GM12891 (cell line): ENCODE data around the gene UNC79.

Experiments used
- DNase-seq: peaks from one replicate; pipeline ENCODE4 v3.0.0; 2011; ENCODE audit warnings: low spot score; ENCODE audit not compliant: insufficient read length
- FAIRE-seq: peaks from 2 replicates; lab custom pipeline; 2011; peaks lifted over from hg19 to GRCh38; lab: Jason Lieb, UNC
- PAX5 ChIP-seq: IDR thresholded peaks from 2 replicates; pipeline ENCODE4 v1.6.1; 2011; ENCODE audit warnings: low read length, moderate library complexity, mild to moderate bottlenecking; ENCODE audit not compliant: insufficient read depth, severe bottlenecking
- POLR2A ChIP-seq: IDR thresholded peaks from 2 replicates; pipeline ENCODE4 v1.6.1; 2011; ENCODE audit warnings: low read depth, low read length, control low read depth
- POLR2AphosphoS5 ChIP-seq: IDR thresholded peaks from 2 replicates; pipeline ENCODE4 v1.6.1; 2011; ENCODE audit warnings: low read depth, low read length, control low read depth
- POU2F2 ChIP-seq: IDR thresholded peaks from 2 replicates; pipeline ENCODE4 v1.6.1; 2011; ENCODE audit warnings: low read depth, mild to moderate bottlenecking, control low read depth, low read length, moderate library complexity
- SPI1 ChIP-seq: IDR thresholded peaks from 2 replicates; pipeline ENCODE4 v1.6.1; 2011; ENCODE audit warnings: low read depth, low read length, control low read depth
- TAF1 ChIP-seq: IDR thresholded peaks from 2 replicates; pipeline ENCODE4 v1.6.1; 2011; ENCODE audit warnings: low read depth, low read length, control low read depth

The UNC79 gene

GRCh38 chr14:93693914-93694313 lies 263.2 kb downstream of the UNC79 start:
- FAIRE-seq (no peak), DNase-seq (no peak)
- TF ChIP-seq POU2F2 (no peak), POLR2AphosphoS5 (no peak)

- TF ChIP-seq POLR2AphosphoS5 = no peak
- no peak for TF ChIP-seq TAF1
- TF ChIP-seq POLR2A = no peak
- no peak for TF ChIP-seq PAX5
- TF ChIP-seq POU2F2 = no peak
- no peak for TF ChIP-seq SPI1
- no peak for DNase-seq
- no peak for FAIRE-seq
Measured at GRCh38 chr14:93700928-93701327, 270.2 kb downstream of the UNC79 start.

- FAIRE-seq (no peak), DNase-seq (no peak)
- TF ChIP-seq POLR2A (no peak), TAF1 (no peak), POLR2AphosphoS5 (no peak), SPI1 (no peak), POU2F2 (no peak), PAX5 (no peak)
Measured at GRCh38 chr14:93701562-93701961, 270.8 kb downstream of the UNC79 start.

GRCh38 chr14:93702946-93703345 lies 272.2 kb downstream of the UNC79 start:
- no peak for TF ChIP-seq POLR2AphosphoS5
- no peak for TF ChIP-seq POU2F2
- TF ChIP-seq TAF1 = no peak
- no peak for TF ChIP-seq SPI1
- no peak for TF ChIP-seq PAX5
- no peak for TF ChIP-seq POLR2A
- no peak for FAIRE-seq
- DNase-seq = no peak

- DNase-seq (no peak), FAIRE-seq (no peak)
- no peak for TF ChIP-seq PAX5
- TF ChIP-seq POU2F2 = no peak
- no peak for TF ChIP-seq TAF1
- no peak for TF ChIP-seq POLR2A
- no peak for TF ChIP-seq SPI1
- TF ChIP-seq POLR2AphosphoS5 = no peak
Measured at GRCh38 chr14:93703941-93704340, 273.2 kb downstream of the UNC79 start.

- TF ChIP-seq TAF1 (no peak), POU2F2 (no peak), PAX5 (no peak), SPI1 (no peak), POLR2A (no peak), POLR2AphosphoS5 (no peak)
- DNase-seq = no peak
- FAIRE-seq = no peak
Measured at GRCh38 chr14:93705513-93706156, 274.9 kb downstream of the UNC79 start.

GRCh38 chr14:93706360-93706955 lies 275.7 kb downstream of the UNC79 start:
- no peak for DNase-seq
- no peak for TF ChIP-seq TAF1
- TF ChIP-seq PAX5 = no peak
- TF ChIP-seq SPI1 = no peak
- no peak for TF ChIP-seq POLR2A
- TF ChIP-seq POLR2AphosphoS5 = no peak
- no peak for TF ChIP-seq POU2F2
- no peak for FAIRE-seq

- no peak for DNase-seq
- no peak for FAIRE-seq
- TF ChIP-seq SPI1 (no peak), PAX5 (no peak)
Measured at GRCh38 chr14:93707475-93707874, 276.7 kb downstream of the UNC79 start.

GRCh38 chr14:93708311-93708734 lies 277.6 kb downstream of the UNC79 start:
- FAIRE-seq (no peak), DNase-seq (no peak)
- TF ChIP-seq POLR2AphosphoS5 (no peak), TAF1 (no peak), SPI1 (no peak), POU2F2 (no peak), PAX5 (no peak), POLR2A (no peak)

- FAIRE-seq (no peak), DNase-seq (no peak)
- no peak for TF ChIP-seq POLR2AphosphoS5
- TF ChIP-seq POLR2A = no peak
- TF ChIP-seq SPI1 = no peak
- no peak for TF ChIP-seq PAX5
- no peak for TF ChIP-seq POU2F2
- TF ChIP-seq TAF1 = no peak
Measured at GRCh38 chr14:93708800-93709199, 278.1 kb downstream of the UNC79 start.
